SK-N-SH treated with all-trans-retinoic acid at 6 μM for 48 hours (cell line): ENCODE data around the gene PON2.

ENCODE experiments used
- ESRRG ChIP-seq: fragments of 250-450 bp; sonication (Bioruptor Pico); IDR thresholded peaks from 2 replicates; pipeline ENCODE4 v1.6.1; 2021; ENCODE audit warnings: mild to moderate bottlenecking
- GLIS3 ChIP-seq: fragments of 250-450 bp; sonication (Bioruptor Pico); IDR thresholded peaks from 2 replicates; pipeline ENCODE4 v1.5.0; 2020; ENCODE audit warnings: mild to moderate bottlenecking, moderate library complexity
- ISL1 ChIP-seq: fragments of 250-450 bp; sonication (Bioruptor Pico); IDR thresholded peaks from 2 replicates; pipeline ENCODE4 v2.1.2; 2022; ENCODE audit warnings: mild to moderate bottlenecking, moderate library complexity
- PPARA ChIP-seq: fragments of 250-450 bp; sonication (Bioruptor Pico); IDR thresholded peaks from 2 replicates; pipeline ENCODE4 v1.5.0; 2020; ENCODE audit warnings: mild to moderate bottlenecking, borderline replicate concordance
- SNAI2 ChIP-seq: fragments of 250-450 bp; sonication (Bioruptor Pico); IDR thresholded peaks from 2 replicates; pipeline ENCODE4 v1.5.0; 2020; ENCODE audit warnings: mild to moderate bottlenecking, moderate library complexity
- TCF4 ChIP-seq: fragments of 250-450 bp; sonication (Bioruptor Pico); IDR thresholded peaks from 2 replicates; pipeline ENCODE4 v1.8.0; 2021; ENCODE audit warnings: mild to moderate bottlenecking, moderate library complexity, borderline replicate concordance
- TOX ChIP-seq: fragments of 250-450 bp; sonication (Bioruptor Pico); IDR thresholded peaks from 2 replicates; pipeline ENCODE4 v1.8.0; 2021; ENCODE audit warnings: mild to moderate bottlenecking, moderate library complexity, borderline replicate concordance
- ZFP3 ChIP-seq: fragments of 250-450 bp; sonication (Bioruptor Pico); IDR thresholded peaks from 2 replicates; pipeline ENCODE4 v1.5.0; 2020; ENCODE audit warnings: mild to moderate bottlenecking, moderate library complexity
- ZFP30 ChIP-seq: fragments of 450-650 bp; formaldehyde crosslinking; IDR thresholded peaks from 2 replicates; pipeline ENCODE4 v1.5.0; 2022; ENCODE audit warnings: mild to moderate bottlenecking, moderate library complexity
- ZNF565 ChIP-seq: fragments of 450-650 bp; formaldehyde crosslinking; conservative IDR thresholded peaks from 2 replicates; pipeline ENCODE4 v1.5.0; 2020; ENCODE audit warnings: low read depth, mild to moderate bottlenecking, moderate library complexity
- ZNF70 ChIP-seq: fragments of 450-650 bp; formaldehyde crosslinking; IDR thresholded peaks from 2 replicates; pipeline ENCODE4 v1.5.0; 2020; ENCODE audit warnings: mild to moderate bottlenecking, moderate library complexity
- ZNF8 ChIP-seq: fragments of 450-650 bp; formaldehyde crosslinking; IDR thresholded peaks from 2 replicates; pipeline ENCODE4 v1.5.0; 2020; ENCODE audit warnings: mild to moderate bottlenecking, moderate library complexity
- TF ChIP-seq, protein P1 (sequence below): fragments of 250-450 bp; sonication (Bioruptor Pico); IDR thresholded peaks from 2 replicates; pipeline ENCODE4 v1.8.0; 2020; ENCODE audit warnings: mild to moderate bottlenecking, moderate library complexity, borderline replicate concordance
- TF ChIP-seq, protein P2 (sequence below): fragments of 250-450 bp; sonication (Bioruptor Pico); IDR thresholded peaks from 2 replicates; pipeline ENCODE4 v1.5.1; 2020; ENCODE audit warnings: low read depth, mild to moderate bottlenecking, moderate library complexity

- TF ChIP-seq SNAI2 (CRISPR knock-in tag) (no peak), GLIS3 (CRISPR knock-in tag) (no peak), ISL1 (no peak), ZFP30 (no peak), ZNF8 (no peak), ZNF565 (no peak), PPARA (CRISPR knock-in tag) (no peak), ZFP3 (no peak), TCF4 (CRISPR knock-in tag) (no peak), TOX (CRISPR knock-in tag) (no peak), ESRRG (no peak), ZNF70 (CRISPR knock-in tag) (no peak)
- TF ChIP-seq, protein P1, sequence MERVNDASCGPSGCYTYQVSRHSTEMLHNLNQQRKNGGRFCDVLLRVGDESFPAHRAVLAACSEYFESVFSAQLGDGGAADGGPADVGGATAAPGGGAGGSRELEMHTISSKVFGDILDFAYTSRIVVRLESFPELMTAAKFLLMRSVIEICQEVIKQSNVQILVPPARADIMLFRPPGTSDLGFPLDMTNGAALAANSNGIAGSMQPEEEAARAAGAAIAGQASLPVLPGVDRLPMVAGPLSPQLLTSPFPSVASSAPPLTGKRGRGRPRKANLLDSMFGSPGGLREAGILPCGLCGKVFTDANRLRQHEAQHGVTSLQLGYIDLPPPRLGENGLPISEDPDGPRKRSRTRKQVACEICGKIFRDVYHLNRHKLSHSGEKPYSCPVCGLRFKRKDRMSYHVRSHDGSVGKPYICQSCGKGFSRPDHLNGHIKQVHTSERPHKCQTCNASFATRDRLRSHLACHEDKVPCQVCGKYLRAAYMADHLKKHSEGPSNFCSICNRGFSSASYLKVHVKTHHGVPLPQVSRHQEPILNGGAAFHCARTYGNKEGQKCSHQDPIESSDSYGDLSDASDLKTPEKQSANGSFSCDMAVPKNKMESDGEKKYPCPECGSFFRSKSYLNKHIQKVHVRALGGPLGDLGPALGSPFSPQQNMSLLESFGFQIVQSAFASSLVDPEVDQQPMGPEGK (CRISPR knock-in tag): no peak
- TF ChIP-seq, protein P2, sequence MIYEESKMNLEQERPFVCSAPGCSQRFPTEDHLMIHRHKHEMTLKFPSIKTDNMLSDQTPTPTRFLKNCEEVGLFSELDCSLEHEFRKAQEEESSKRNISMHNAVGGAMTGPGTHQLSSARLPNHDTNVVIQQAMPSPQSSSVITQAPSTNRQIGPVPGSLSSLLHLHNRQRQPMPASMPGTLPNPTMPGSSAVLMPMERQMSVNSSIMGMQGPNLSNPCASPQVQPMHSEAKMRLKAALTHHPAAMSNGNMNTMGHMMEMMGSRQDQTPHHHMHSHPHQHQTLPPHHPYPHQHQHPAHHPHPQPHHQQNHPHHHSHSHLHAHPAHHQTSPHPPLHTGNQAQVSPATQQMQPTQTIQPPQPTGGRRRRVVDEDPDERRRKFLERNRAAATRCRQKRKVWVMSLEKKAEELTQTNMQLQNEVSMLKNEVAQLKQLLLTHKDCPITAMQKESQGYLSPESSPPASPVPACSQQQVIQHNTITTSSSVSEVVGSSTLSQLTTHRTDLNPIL (CRISPR knock-in tag): no peak
Observed at GRCh38 chr7:95470452-95470851, 35.6 kb upstream of the PON2 start.
